SK-N-MC (cell line): Measurements from ENCODE around the gene PLEKHA5.

Experiments
- EZH2 ChIP-seq: fragments of 200-600 bp; sonication (generic); IDR thresholded peaks from one replicate; pipeline ENCODE4 v1.6.1; 2017; ENCODE audit warnings: antibody characterized with exemption
- FOXP2 ChIP-seq: optimal IDR thresholded peaks from 2 replicates; pipeline ENCODE3; 2011; ENCODE audit warnings: mild to moderate bottlenecking, moderate library complexity; ENCODE audit not compliant: insufficient read depth; ENCODE audit errors: extremely low read length, control extremely low read depth
- POLR2AphosphoS5 ChIP-seq: IDR thresholded peaks from 2 replicates; pipeline ENCODE4 v1.6.1; 2012; ENCODE audit warnings: mild to moderate bottlenecking, low read depth, low read length, borderline replicate concordance

DNA sequence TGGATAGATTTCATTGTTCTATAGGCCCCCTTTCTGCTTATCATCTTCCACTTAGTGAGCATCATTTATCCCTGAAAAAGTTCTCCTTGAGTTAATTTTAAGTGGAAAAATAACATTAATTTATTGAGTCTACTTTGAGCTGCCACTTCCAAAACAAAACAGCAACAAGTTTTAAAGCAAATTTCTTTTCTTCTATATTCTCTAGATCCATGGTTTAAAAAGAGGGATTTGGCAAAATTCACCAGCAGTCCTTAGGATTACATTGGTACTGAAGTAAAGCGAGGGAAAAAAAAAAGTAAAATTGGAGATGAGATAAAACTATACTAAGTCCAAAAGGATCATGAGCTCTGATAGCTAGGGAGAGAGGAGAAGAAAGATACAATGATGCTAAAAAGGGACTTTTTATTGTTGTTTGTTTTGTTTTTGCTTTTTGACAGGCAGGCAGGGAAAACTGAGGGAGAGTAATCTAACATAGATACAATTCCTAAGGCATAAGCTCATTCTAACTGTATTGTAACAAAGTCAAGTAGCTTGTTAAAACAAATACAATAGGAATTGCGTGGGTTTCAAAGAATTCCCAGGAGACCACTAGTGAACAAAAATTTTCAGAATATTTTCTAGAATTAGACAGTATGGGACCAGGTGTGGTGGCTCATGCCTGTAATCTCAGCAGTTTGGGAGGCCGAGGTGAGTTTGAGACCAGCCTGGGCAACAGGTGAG is 19.2 kb upstream of the PLEKHA5 start:
- no peak for TF ChIP-seq EZH2
- no peak for TF ChIP-seq POLR2AphosphoS5
- no peak for TF ChIP-seq FOXP2
